NCI-H146 (cell line): ENCODE data around the gene RAB11FIP3.

Experiments
- DNase-seq: peaks from one replicate; lab custom pipeline; 2025; lab: John Stamatoyannopoulos, UW

RAB11FIP3 gene

GRCh38 chr16:519425-519824 is 94.0 kb downstream of the RAB11FIP3 start:
- no peak for DNase-seq

DNA sequence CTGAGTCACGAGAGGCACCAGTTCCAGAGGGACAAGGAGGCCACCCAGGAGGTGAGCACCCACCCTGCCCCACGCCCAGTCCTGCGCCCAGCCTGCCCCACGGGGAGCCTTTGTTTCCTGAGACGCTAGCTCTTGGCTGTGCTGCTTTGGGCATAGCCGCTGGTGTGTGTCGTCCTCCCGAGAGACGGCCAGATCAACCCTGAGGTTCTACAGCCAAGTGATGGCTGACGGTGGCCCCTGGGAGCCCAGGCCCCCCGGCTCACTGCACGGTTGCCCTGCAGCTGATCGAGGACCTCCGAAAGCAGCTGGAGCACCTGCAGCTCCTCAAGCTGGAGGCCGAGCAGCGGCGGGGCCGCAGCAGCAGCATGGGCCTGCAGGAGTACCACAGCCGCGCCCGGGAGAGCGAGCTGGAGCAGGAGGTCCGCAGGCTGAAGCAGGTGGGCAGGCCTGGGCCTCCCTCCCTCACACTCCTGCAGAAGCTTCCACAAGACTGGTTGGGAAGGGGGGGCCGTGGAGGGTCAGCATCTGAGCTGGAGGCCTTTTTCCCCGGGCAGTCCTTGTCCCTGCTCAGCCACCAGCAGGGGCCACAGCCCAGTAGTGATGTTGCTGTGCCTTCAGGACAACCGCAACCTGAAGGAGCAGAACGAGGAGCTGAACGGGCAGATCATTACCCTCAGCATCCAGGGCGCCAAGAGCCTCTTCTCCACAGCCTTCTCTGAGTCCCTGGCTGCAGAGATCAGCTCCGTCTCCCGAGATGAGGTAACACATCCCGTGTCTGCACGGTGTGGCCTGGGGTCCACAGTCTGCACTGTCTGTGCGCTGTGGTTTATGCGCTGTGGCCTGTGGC is 94.6 kb downstream of the RAB11FIP3 start:
- no peak for DNase-seq

DNA sequence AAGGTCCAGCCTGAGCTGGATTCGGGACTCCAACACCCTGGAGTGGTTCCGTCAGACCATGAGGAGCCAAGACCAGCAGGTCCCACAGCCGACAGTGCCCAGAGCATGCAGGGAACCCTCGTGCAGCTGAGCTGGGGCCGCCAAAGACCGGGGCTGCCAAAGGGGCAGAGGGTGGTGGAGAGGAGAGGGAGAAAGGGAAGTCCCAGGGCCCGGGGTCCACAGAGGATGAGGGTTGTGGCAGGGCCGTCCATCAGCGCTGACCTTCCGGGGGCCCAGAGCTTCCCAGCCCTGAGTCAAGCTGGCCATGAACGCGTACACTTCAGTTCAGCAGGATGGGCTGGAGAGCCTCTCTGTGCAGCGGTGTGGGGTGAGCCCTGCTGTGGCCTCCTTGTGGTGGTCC is 95.4 kb downstream of the RAB11FIP3 start:
- no peak for DNase-seq

- DNase-seq = no peak
Measured at GRCh38 chr16:521381-522210, 96.1 kb downstream of the RAB11FIP3 start.

DNA sequence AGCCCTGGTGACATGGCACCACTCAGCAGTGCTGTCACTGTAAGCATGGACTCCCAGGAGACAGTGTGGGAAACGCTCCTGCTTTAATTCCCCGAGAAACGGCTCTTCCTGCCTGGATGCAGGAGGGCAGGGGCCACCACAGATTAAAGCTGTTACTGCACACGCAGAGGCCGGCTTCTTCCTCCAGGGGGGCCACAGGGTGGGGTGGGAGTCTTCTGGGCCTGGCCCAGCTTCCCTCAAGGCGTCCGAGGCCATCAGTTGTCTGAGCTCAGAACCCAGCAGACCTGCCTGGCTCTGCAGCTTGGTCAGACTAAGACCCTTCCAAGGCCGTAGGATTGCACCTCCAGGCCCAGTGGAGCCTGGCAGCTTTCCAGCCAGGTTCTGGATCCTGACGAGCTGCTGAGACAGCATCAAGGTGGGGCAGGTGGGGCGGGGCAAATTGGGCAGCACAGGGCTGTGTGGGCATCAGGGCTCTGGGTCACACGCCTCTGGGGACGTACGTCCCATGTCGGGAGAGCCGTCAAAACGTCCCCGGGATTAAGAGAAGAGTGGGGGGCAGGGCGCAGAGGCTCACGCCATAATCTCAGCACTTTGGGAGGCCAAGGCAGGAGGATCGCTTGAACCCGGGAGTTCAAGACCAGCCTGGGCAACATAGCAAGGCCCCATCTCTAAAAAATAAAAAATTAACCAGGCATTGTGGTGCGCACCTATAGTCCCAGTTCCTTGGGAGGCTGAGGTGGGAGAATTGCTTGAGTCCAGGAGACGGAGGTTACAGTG is 97.1 kb downstream of the RAB11FIP3 start:
- no peak for DNase-seq

DNA sequence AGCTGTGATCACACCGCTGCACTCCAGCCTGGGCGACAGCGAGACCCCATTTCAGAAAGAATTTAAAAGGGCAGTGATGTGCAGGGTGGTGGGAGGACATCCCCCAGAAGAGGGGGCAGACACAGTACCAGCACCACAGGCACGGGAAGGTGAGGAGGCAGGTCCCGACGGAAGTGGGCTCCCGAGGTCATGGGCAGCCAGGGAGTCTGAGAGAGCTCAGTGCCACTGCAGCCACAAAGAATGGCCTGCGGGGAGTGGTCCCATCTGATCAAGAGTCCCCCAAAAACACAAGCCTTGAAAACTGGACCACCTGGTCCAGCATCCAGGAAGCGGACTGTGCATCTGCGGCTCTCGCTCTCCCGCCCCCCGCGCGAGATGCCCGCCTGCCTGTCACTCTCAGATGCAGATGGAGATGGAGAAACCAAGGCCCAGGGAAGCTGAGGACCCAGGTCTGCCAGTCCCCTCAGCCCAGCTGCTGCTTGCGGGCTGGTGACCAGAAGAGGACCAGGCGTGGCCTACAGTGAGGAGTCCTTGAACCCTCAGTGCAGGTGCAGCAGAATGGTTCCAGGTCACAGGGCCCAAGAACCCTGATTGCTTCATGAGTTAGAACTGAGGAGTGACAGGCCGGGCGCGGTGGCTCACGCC is 97.8 kb downstream of the RAB11FIP3 start:
- DNase-seq = no peak

GRCh38 chr16:524274-525040 is 99.0 kb downstream of the RAB11FIP3 start:
- no peak for DNase-seq

DNA sequence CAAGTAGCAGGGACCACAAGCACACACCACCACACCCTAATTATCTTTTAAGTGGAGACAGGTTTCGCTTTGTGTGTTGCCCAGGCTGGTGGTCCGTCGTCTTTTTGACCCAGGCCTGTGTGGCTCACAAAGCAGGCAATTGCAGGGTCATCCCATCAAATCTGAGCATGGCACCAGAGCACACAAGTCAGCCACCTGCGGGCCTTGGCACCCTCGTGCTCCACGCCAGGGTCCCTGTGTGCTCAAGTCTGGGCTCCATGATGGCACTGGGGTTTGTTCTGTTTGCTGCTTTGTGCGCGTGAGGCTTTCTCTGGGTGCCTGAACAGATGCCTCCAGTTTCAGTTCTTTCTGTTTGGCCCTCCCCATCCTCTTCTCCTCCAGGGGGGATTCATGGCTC is 99.7 kb downstream of the RAB11FIP3 start:
- DNase-seq = no peak

DNA sequence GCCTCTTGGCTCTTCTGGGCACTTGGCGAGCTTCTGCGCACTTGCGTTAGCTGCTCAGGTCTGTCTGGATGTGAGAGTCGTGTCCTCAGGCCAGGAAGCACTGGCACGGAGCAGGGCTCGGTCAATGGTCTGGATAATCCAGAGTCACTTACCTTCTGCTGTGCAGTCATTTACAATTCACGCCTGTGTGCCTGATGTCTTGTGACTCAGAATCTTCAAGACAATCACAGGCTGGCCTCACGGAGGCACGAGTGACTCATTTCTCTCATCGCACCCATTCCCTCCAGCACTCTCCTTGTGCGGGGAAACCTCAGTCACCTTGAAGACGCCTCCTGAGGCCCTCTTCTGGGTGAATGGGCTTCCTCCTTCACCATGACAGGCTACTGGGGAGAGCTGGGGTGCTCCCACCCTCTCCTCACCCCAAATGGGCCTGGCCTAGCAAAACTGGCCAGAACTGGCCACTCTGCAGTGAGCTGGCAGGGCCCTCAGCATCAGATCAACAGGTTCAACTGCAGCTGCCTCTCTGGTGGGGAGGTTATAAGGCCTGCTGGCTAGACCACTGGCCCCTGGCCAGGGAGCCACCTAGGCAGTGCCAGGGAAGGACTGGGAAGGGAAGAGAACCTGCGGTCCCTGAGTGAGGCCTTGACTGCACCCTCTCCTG is 100.2 kb downstream of the RAB11FIP3 start:
- no peak for DNase-seq

GRCh38 chr16:526181-527014 is 100.9 kb downstream of the RAB11FIP3 start:
- DNase-seq = peak; percentile 85

- DNase-seq = peak; percentile 94
Measured at GRCh38 chr16:527015-527903, 101.8 kb downstream of the RAB11FIP3 start, which contains the start of gene CAPN15. Gene CAPN15, plus strand, starts transcription at chr16:527712. Its CDS starts 19,127 bp downstream, at chr16:546839.

- peak; percentile 65 for DNase-seq
Measured at GRCh38 chr16:528111-529011, 102.9 kb downstream of the RAB11FIP3 start.

- DNase-seq = no peak
Measured at GRCh38 chr16:529012-529575, 103.6 kb downstream of the RAB11FIP3 start.

DNA sequence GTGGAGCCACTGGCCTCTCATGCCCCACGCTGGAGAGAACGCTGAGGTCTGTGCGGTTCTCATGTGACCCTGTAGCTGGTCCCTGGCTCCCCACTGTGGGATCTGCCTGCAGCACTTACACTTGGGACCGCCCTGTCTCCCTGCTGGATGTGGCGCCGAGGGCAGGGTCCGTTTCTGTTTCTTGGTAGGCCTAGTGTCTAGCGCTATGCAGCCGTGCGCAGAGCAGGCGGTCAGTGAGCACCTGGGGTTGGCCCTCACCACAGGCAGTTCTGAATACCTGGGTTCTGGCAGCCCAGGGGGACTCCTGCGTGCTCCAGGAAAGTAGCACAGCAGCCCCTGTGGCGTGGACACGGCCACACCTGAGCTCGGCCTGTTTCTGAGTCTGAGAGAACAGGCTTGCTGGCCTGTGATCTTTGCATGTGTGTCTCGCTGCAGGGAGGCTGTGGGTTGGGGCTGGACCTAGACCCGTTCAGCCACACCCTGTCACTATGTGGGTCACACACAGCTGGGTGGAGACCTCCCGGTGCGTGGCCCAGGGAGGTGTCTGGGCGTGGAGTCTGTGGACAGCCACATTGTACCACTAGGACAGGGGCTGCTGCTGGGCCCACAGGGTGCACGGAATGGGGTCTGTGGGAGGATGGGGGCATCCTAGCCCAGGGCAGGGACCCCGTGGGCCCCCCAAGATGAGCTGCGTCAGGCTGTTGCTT is 104.8 kb downstream of the RAB11FIP3 start:
- DNase-seq = no peak

DNA sequence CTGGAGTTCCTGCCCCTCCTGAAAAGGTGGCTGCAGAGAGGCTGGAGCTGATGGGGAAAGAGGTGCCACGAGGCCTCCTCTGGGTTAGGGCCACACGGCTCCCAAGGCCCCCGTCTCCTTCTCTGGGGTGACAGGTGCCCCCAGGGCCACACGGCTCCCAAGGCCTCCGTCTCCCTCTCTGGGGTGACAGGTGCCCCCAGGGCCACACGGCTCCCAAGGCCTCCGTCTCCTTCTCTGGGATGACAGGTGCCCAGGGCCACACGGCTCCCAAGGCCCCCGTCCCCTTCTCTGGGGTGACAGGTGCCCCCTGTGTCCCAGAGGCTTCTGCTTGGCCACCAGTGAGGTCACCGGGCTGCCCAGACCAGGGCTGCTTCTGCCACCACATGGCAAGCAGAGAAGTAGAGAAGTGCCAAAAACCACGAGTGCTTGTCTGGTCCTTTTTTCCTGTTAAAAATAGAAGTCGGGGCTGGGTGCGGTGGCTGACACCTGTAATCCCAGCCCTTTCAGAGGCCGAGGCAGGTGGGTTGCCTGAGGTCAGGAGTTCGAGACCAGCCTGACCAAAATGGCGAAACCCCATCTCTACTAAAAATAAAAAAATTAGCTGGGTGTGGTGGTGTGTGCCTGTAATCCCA is 106.2 kb downstream of the RAB11FIP3 start:
- no peak for DNase-seq
